Activated CD8-positive, alpha-beta memory T cell treated with anti-CD3 and anti-CD28 coated beads, Interleukin-2, amount 50 U/mL, for 24 hours (primary cell): ENCODE results near the gene ZNF536.
"Not testable (repeated sequence)": the region's sequence is repeated elsewhere in the genome, so short reads cannot be mapped to it uniquely, and the experiment has no call there.

Source experiments
- DNase-seq: peaks from one replicate; pipeline ENCODE4 v3.0.0-alpha.2; 2020; ENCODE audit errors: extremely low read depth

ZNF536 gene

DNA sequence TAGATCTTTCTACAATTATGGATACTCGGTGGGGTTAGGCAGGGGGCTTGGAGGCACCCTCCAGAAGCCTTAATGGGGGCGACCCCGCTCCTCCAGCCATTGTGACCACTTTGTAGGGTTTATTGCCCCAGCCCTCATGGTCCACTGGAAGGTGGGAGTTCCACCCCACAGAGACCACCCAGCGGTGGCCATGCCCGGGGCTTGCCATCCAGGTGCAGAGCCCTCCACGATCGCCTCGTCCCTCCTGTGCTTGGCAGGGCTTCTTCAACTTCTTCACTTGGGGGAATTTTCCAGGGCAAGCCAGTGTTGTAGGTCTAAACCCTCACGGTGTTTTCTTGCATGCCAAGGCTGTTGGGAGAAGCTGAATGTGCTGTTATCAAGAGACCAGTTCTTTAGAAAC is 16.1 kb downstream of the ZNF536 start:
- no peak for DNase-seq

- DNase-seq: no peak
These were observed 16.6 kb downstream of the ZNF536 start for GRCh38 chr19:30388819-30389218.

DNA sequence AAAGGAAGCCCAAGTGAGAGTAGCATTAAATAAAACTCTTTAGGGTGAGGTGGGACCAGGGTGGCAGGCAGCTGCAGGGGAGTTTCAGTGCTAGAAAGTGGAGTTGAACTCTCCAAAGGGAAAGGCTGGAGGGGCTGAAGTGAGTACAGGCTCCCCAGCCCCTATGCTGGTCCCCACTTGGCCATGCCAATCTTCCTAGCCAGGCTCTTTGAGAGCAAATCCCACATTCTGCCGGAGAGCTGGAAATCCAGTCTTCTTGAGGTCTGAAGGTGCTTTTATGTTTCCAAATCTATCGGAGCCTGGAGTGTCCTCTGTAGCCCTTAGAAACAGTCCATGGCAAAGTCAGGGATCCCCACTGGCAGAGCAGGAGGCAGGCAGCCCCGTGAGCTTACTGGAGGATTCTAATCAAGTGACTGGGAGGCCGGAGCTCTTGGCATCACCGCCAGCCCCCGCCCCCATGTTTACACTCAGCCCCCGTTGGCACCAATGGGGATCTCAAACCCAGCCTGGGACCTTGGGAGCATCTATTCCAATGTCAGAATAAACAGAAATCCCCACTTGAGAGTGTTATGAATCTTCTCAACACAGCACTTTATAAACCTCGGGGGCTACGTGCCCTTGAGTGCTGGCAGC is 18.3 kb downstream of the ZNF536 start:
- no peak for DNase-seq

DNA sequence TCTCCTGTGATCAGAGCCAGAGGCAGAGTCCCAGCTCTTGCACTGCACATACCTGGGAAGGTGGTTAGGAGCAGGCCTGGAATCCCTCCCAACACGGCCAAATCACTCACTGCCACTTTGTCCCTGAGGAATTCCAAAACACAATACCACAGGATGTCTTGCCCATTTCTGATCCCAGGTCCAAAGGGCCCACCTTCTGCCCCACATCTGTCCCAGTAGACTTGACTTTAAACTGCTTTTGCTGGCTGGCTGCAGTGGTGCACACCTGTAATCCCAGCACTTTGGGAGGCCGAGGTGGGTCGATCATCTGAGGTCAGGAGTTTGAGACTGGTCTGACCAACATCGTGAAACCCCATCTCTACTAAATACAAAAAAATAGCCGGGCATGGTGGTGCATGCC is 18.9 kb downstream of the ZNF536 start:
- DNase-seq: no peak

- no peak for DNase-seq
These were observed 19.7 kb downstream of the ZNF536 start for GRCh38 chr19:30391554-30392551.

GRCh38 chr19:30393046-30393445 is 20.9 kb downstream of the ZNF536 start:
- DNase-seq: no peak

DNA sequence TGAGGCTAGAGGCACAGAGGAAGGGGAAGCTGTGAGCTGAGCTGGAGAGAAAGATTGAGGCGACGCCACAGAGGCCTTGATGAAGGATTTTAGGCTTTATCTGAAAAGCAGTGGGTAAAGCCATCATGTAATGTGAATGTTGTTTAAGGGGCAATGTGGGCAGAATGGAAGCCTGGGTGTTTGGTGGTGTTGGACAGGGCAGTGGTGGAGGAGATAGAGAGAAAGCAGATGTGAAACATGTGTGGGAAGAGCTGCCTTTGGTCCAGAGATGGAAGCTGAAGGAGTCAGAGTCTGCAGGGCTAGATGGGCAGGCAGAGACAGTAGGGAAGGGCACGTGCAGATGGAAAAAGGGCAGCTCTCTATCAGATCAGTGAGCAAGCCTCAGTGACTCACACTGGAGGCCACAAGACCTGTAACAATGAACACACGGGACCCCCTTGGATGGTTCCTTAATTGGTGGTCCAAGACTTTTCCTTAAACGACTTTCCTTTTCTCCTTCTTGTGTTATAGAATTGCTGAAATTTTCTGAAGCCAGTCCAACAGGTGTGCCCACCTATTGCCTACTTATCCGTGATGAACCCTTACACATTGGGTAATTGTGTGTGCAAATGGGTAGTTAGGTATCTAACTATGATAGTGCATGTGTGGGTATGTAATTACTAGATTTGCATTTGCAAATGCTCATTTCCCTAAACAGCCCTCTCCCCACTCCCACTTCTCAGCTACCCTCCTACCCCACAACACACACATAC is 21.7 kb downstream of the ZNF536 start:
- DNase-seq: no peak

DNA sequence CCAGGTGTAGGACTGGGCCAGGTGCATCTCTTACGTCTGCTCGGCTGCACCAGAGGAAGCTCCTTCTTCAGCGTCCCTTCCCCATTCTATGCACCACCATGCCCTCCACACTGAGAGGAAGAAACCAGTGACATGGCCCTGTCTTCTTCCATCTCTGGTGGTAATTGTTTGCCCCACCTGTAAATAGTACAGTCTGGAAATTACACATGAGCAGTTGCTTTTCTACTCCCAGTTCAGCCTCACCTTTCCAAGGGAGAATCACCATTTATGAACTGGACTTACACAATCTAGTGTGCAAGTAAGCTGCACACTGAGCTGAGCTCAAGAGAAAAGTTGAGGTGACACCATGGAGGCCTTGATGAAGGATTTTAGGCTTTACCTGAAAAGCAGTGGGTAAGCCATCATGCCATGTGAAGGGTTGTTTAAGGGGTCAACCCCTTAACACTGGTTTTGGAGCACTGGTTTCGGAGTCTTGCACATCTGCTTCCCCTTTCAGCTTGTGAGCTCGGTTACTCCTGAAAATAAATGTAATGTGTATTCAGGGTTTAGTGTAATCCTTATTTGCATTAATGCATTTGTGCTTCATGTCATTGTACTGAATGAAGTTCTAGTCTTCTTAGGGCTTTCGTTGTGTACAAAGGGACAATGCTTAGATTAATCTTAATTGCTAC is 22.4 kb downstream of the ZNF536 start:
- no peak for DNase-seq

DNA sequence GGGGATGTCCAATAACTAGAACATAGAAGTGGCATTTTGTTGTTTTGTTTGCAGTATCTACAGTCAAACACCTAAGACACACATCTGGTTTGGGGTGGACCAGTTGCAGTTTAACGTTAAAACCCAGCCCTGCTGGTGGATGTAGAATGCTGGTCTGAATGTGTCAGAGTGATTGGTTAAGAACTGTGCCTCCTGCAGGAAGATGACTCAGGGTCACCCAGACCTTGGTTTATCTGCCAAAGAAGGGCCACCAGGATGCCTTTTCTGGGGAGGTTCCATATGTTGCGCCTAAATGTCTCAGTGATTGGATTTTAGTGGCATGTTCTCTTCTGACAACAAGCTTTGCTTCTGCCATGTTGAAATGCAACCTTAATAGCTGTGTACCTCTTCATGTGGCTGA is 23.1 kb downstream of the ZNF536 start:
- DNase-seq: no peak

DNA sequence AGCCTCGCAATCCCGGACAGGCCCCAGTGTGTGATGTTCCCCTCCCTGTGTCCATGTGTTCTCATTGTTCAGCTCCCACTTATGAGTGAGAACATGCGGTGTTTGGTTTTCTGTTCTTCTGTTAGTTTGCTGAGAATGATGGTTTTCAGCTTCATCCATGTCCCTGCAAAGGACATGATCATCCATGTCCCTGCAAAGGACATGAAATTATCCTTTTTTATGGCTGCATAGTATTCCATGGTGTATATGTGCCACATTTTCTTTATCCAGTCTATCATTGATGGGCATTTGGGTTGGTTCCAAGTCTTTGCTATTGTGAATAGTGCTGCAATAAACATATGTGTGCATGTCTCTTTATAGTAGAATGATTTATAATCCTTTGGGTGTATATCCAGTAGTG is 26.4 kb downstream of the ZNF536 start:
- not testable (repeated sequence) for DNase-seq

DNA sequence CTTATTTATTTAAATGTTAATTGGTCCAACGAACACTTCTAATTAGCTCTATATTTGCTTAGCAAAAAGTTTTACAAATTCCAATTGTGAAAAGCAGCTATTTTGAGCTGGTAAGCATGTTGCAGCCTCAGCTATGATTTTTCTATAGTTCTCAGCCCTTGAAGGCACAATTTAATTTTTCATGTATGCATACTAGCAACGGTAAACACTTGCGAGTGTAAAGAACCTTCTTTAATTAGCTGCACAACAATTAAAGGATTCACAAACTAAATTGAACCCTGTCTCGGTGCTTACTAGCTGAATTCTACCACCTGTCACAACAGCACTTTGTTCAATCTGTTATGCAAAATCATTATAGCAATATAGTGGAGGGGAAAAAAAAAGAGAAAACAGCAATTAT is 29.8 kb downstream of the ZNF536 start:
- no peak for DNase-seq

GRCh38 chr19:30402436-30403202 is 30.4 kb downstream of the ZNF536 start:
- DNase-seq: no peak

- no peak for DNase-seq
These were observed 31.2 kb downstream of the ZNF536 start for GRCh38 chr19:30403203-30403985.

- DNase-seq: no peak
These were observed 34.3 kb downstream of the ZNF536 start for GRCh38 chr19:30406220-30407067.

GRCh38 chr19:30407068-30407709 is 35.0 kb downstream of the ZNF536 start:
- DNase-seq: no peak

GRCh38 chr19:30408734-30409301 is 36.6 kb downstream of the ZNF536 start:
- DNase-seq: no peak

DNA sequence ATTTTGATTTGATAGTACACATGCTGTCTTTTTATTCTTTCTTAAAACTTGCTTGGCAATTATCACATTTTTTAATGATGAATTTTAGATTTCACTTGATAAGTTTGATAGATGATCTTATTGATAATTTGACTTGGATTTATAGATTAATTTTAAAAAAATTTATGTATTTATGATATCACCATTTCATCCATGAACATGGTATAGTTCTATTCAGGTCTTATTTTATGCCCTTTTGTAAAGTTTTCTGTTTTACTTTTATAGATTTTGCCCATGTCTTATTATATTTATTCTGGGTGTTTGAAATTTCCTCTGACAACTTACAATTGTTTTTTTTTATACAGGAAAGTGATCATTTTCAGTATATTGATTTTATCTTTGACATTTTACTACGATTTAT is 39.5 kb downstream of the ZNF536 start:
- no peak for DNase-seq

GRCh38 chr19:30416375-30416774 is 44.2 kb downstream of the ZNF536 start:
- DNase-seq: no peak
